Fibroblast of lung (primary cell): Measurements from ENCODE around the gene ZNF526. TPM values are rescaled to one million over a fixed set of nuclear protein-coding genes. Genes with fewer than 3 reads are reported as not detected.

Experiments
- DNase-seq, 2 donors: peaks; one replicate each; pipeline versions ENCODE4 v3.0.0 to v3.0.0-alpha.2; 2010; ENCODE audit warnings: low read depth in 2 of 2
- H2AFZ ChIP-seq: 2 replicates; pipeline ENCODE4 v1.5.1; 2012; ENCODE audit warnings: low read length, control low read depth, inconsistent platforms
- H3K27ac ChIP-seq: 2 replicates; pipeline ENCODE4 v1.5.1; 2011; ENCODE audit warnings: low read length, control low read depth; ENCODE audit not compliant: insufficient read depth
- H3K27me3 ChIP-seq: 2 replicates; pipeline ENCODE4 v1.5.1; 2011; ENCODE audit warnings: mild to moderate bottlenecking, low read length; ENCODE audit not compliant: control insufficient read depth, insufficient read depth
- H3K36me3 ChIP-seq: 2 replicates; pipeline ENCODE4 v1.5.1; 2011; ENCODE audit warnings: low read length; ENCODE audit not compliant: control insufficient read depth, insufficient read depth
- H3K4me1 ChIP-seq: 2 replicates; pipeline ENCODE4 v1.5.1; 2011; ENCODE audit warnings: low read length; ENCODE audit not compliant: control insufficient read depth, insufficient read depth; ENCODE audit errors: extremely low read depth
- H3K4me2 ChIP-seq: 2 replicates; pipeline ENCODE4 v1.5.1; 2011; ENCODE audit warnings: low read length, control low read depth; ENCODE audit not compliant: insufficient read depth; ENCODE audit errors: extremely low read depth
- H3K4me3 ChIP-seq, 4 experiments: fragments of 200-600 bp in 1 of 4; sonication (generic) in 1 of 4; replicated peaks in 1 of 4; 2 replicates each; pipeline ENCODE4 v1.5.1; 2011 to 2016; ENCODE audit warnings: low read length in 4 of 4, low read depth in 3 of 4, mild to moderate bottlenecking in 3 of 4, control low read depth in 2 of 4, inconsistent platforms in 1 of 4, mixed read lengths in 1 of 4; ENCODE audit not compliant: insufficient read depth in 1 of 4; ENCODE audit errors: control extremely low read depth in 1 of 4
- H3K79me2 ChIP-seq: 2 replicates; pipeline ENCODE4 v1.5.1; 2012; ENCODE audit warnings: mild to moderate bottlenecking, low read length, inconsistent platforms; ENCODE audit not compliant: control insufficient read depth, insufficient read depth
- H3K9ac ChIP-seq: 2 replicates; pipeline ENCODE4 v1.5.1; 2011; ENCODE audit warnings: mild to moderate bottlenecking, low read length, control low read depth; ENCODE audit not compliant: insufficient read depth
- H3K9me3 ChIP-seq: 2 replicates; pipeline ENCODE4 v1.5.1; 2012; ENCODE audit warnings: low read depth, low read length; ENCODE audit not compliant: control insufficient read depth, insufficient read depth
- H4K20me1 ChIP-seq: 2 replicates; pipeline ENCODE4 v1.5.1; 2011; ENCODE audit warnings: low read length; ENCODE audit not compliant: control insufficient read depth, insufficient read depth; ENCODE audit errors: extremely low read depth
- CTCF ChIP-seq, 2 donors: IDR thresholded peaks in 1 of 2; conservative IDR thresholded peaks in 1 of 2; 1 replicate in 1 of 2; 2 replicates in 1 of 2; pipeline ENCODE4 v1.5.1; 2011 to 2012; ENCODE audit warnings: low read length in 2 of 2, control low read depth in 1 of 2, inconsistent platforms in 1 of 2, low read depth in 1 of 2, mild to moderate bottlenecking in 1 of 2
- EZH2 ChIP-seq: IDR thresholded peaks from 2 replicates; pipeline ENCODE4 v1.5.1; 2012; ENCODE audit warnings: low read length, control low read depth, mild to moderate bottlenecking; ENCODE audit errors: missing control alignments
- polyA plus RNA-seq, 2 donors: library from polyadenylated mRNA; depleted of rRNA in 1 of 2; stranded (reverse) in 1 of 2; unstranded in 1 of 2; fragments of >200 nt; gene quantifications; 2 replicates each; pipeline ENCODE4 v1.2.1, GENCODE V29; 2011 to 2012; ENCODE audit warnings: missing spikeins in 1 of 2
- total RNA-seq: library from RNA; depleted of rRNA; stranded (reverse); fragments of >200 nt; gene quantifications from 2 replicates; pipeline ENCODE4 v1.2.1, GENCODE V29; 2014

ZNF526 gene
- total and polyA plus RNA-seq, 2 donors (not counting 1 experiment from before 2014, with no cell fraction given) = 5.9 to 7.8 TPM

- Histone ChIP-seq H3K4me2 (no peak overlapping the region), H3K4me1 (peaks cover 24% of the 10 kb centered on the region), H3K4me3 (no peak overlapping the region), H3K79me2 (peaks cover 35% of the 10 kb centered on the region), H3K27me3 (no peaks in the 10 kb centered on the region), H3K36me3 (peaks cover 15% of the 10 kb centered on the region), H3K9me3 (no peaks in the 10 kb centered on the region), H3K9ac (peak overlapping the region; percentile 4), H4K20me1 (no peaks in the 10 kb centered on the region), H3K27ac (peak overlapping the region; percentile 36), H2AFZ (no peak overlapping the region)
- TF ChIP-seq EZH2 (no peak), CTCF (conservative IDR thresholded peaks at IDR 0.05 in 1 of 2, IDR thresholded peaks at IDR 0.05 in 1 of 2; ENCODE audit: low read depth in 1 of 2, low read length in 2 of 2) (peak; percentile 69 to 74)
- peak; percentile 81 for DNase-seq
These were observed 26.2 kb downstream of the ZNF526 start for GRCh38 chr19:42246143-42246921.

DNA sequence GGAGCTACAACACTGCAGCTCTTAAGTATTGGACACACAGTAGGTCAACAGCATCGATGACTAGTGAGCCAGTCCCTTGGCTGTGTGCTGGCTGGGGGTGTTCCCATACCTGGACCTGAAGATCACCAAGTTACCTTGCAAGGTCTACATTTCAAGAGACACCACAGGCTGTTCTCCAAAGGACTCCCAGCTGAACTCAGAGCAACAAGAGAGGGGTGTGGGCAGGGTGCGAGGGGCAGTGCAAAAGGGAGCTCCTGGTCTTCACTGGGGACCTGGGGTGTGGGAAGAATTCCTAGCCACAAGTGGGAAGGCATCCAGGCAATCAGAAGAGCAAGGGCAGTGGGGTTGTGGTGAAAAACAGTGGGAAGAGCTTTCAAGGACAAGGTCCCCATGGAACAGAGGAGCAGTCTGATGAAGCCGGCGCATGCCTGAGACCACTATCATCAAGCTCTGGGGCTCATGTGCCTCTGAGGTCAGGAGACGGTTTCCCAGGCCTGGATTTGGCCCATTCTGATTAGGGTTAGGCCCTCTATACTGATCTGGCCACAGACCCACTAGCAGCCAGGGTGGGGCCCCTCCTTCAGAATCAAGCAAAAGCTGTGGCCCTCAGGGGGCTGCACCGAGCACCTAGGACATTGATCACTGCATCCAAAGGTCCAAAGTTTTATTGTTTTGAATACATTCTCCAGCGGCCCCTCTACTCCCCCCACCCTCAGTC, 27.0 kb downstream of the ZNF526 start:
- Histone ChIP-seq H3K27ac (peak overlapping the region; percentile 36), H3K4me3 (no peak overlapping the region), H2AFZ (no peak overlapping the region), H3K9me3 (no peaks in the 10 kb centered on the region), H3K4me2 (no peak overlapping the region), H3K79me2 (peaks cover 36% of the 10 kb centered on the region), H3K4me1 (peaks cover 30% of the 10 kb centered on the region), H3K27me3 (no peaks in the 10 kb centered on the region), H4K20me1 (no peaks in the 10 kb centered on the region), H3K36me3 (peaks cover 15% of the 10 kb centered on the region), H3K9ac (no peak overlapping the region)
- TF ChIP-seq EZH2 = no peak
- TF ChIP-seq CTCF (conservative IDR thresholded peaks at IDR 0.05 in 1 of 2, IDR thresholded peaks at IDR 0.05 in 1 of 2; ENCODE audit: low read depth in 1 of 2, low read length in 2 of 2) = no peak
- DNase-seq = peak in 1 of 2 donors; percentile 26

DNA sequence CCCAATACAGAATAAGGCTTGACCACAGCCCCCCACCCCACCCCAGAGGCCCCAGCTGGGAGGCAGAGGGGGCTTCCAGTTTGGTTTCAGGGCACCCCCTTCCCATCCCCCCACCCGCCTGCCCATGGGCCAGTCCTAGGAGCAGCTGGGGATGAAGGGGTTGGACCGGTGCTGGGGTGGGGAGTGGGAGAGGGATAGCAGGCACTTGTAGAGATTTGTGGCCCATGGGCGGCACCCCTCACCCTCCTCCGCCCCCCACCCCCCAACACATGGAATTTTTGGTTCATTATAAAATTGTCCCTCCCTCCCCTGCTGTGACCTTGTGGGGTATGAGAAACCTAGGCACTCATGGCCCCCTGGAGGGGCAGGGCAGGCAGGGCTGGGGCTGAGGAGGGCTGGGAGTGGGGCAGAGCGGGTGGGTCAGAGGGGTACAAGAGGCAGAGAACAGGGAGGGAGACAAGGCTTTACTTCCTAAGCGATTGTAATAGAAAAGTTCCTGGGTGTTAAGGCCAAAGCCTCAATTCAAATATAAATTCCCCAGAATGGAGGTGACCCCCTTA, 27.6 kb downstream of the ZNF526 start:
- Histone ChIP-seq H3K9ac (no peak overlapping the region), H3K4me1 (peaks cover 35% of the 10 kb centered on the region), H3K27me3 (no peaks in the 10 kb centered on the region), H3K4me2 (no peak overlapping the region), H2AFZ (no peak overlapping the region), H3K27ac (no peak overlapping the region), H3K4me3 (no peak overlapping the region), H3K36me3 (peaks cover 15% of the 10 kb centered on the region), H3K79me2 (peaks cover 42% of the 10 kb centered on the region), H4K20me1 (no peaks in the 10 kb centered on the region), H3K9me3 (no peaks in the 10 kb centered on the region)
- TF ChIP-seq CTCF (conservative IDR thresholded peaks at IDR 0.05 in 1 of 2, IDR thresholded peaks at IDR 0.05 in 1 of 2; ENCODE audit: low read depth in 1 of 2, low read length in 2 of 2) (no peak), EZH2 (no peak)
- no peak for DNase-seq
